HG02973 (cell line): ENCODE data around the gene RRP9.
"Not testable (repeated sequence)": the region's sequence is repeated elsewhere in the genome, so short reads cannot be mapped to it uniquely, and the experiment has no call there.

Experiments used
- ATAC-seq: cut with Tn5 transposase; IDR thresholded peaks from one replicate; pipeline ENCODE4 v1.9.1; 2021; ENCODE audit warnings: moderate library complexity; ENCODE audit not compliant: unreplicated experiment

RRP9 gene

DNA sequence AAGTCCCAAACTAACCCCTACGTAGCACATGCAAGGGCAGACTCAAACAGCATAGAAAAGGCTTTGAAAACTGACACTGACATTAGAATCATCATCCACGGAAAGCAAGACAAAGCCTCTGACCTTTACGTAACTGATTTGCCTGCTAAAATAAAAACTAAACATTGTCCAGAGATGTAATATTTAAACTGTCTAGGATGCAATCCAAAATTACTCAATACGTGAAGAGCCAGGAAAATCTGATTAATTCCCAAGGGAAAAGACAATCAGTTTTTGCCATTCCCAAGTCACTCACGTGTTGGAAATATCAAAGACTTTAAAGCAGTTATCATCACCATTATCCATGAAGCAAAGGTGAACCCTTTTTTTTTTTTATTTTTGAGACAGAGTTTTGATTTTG is 25.3 kb downstream of the RRP9 start:
- no peak for ATAC-seq

DNA sequence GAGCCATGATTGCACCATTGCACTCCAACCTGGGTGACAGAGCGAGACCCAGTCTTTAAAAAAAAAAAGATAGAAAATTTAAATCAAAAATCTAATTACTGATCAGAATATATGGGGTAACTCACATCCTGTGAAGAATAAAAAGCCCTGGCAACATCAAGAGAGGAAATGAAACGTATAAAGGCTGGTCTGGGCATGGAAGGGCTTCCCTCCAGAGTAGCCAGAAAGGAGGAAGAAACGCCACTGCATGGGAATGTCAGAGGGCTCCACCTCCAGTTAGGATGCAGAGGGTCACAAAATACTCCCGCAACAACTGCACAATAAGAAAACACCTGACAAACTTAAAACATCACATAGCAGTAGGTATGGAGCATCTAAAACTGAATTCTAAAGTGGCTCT is 33.7 kb downstream of the RRP9 start:
- ATAC-seq = no peak

DNA sequence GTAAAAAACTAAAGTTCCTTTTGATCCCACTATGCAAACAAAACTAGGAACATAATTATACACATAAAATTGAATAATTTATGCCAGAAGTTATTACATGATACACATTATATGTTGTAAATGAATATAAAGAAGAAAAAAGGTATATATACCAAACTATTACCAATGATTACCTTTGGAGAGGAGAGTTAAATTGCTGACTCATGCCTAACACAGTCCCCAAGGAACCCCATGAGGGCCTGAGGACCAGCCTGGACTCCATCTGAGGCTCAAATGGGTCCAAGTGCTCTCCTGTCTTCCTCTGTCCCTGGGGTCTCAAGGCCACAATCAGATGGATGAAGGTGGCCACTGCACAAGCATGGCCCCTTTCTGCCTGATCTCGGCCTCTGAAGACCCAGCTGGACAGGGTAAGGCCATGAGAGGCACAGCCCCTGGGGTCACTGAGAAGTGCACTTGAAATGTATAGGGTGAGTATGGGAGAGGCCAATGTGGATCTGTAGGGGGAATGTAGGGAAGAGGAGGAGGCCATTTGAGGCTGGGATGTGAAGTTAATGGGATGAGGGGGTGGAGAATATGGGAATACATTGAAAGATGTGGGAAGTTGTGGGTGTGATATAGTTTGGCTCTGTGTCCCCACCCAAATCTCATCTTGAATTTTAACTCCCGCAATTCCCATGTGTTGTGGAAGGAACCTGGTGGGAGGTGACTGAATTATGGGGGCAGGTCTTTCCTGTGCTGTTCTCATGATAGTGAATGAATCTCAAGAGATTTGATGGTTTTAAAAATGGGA is 37.5 kb downstream of the RRP9 start:
- ATAC-seq = no peak

DNA sequence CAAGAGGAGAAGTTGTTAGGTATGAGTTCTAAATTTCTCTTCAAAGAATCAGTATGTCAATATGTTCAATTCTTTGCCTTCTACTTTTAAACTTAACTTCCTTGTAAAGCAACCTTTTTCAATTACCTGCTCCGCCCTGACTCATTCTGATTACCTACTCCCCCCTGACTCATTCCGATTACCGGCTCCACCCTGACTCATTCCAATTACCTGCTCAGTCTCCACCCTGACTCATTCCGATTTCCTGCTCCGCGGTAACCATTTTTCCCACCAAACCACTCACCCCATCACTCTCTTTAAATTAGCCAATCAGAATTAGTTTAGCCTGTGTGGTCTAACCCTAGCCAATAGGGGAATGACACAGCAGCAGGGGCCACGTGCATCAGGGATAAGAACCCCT is 39.3 kb downstream of the RRP9 start:
- not testable (repeated sequence) for ATAC-seq

DNA sequence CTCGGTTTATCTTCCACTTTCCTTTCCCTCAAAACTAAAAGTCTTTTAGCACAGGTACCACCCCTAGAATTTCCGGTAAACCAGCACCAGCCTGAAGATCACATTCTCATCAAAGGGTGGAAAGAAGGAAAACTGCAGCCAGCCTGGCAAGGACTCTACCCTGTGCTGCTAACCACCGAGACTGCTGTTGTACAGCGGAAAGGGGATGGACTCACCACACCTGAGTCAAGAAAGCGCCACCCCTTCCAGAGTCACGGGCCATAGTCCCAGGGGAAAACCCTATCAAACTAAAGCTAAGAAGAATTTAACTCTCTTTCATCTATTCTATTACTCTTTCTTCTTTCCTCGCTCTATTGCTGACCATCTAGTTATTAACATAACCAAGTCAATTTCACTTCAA is 41.7 kb downstream of the RRP9 start:
- not testable (repeated sequence) for ATAC-seq

DNA sequence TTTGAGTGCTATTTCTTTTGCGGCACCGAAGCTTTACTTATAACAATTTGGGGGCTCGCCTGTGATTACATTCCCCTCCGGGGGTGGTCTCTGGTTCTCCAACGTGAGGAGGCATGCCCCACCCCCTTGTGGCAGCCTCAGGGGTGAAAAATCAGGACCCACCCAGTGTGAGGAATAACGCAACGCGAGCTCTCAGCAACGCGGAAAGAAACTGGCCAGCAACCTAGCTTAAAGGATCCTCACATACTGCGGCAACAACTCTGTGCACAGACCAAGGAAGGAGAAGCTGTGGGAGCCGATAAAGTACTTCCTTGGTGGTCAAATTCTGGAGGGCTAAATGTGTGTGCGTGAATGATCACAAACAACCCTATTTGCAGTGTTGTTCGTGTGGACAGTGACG is 44.3 kb downstream of the RRP9 start:
- no peak for ATAC-seq

DNA sequence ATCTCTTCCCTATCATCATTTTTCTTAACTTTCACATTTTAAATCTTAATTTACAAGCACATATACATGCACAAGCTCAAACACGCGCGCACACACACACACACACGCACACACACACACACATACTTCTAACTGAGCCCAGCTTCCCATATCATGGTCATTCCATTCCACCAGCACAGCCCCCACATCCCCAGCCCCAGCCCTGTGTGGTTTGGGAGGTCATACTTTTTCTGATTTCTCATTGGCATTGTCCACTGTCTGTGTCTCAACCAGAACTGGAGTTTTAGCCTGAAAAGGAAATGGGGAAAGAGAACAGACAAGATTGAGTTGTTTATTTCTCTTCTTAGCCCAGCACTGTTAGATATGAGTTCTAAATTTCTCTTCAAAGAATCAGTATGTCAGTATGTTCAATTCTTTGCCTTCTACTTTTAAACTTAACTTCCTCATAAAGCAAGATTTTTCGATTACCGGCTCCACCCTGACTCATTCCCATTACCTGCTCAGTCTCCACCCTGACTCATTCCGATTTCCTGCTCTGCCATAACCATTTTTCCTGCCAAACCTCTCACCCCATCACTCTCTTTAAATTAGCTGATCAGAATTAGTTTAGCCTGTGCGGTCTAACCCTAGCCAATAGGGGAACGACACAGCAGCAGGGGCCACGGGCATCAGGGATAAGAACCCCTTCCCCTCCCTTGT is 44.9 kb downstream of the RRP9 start:
- ATAC-seq = no peak

DNA sequence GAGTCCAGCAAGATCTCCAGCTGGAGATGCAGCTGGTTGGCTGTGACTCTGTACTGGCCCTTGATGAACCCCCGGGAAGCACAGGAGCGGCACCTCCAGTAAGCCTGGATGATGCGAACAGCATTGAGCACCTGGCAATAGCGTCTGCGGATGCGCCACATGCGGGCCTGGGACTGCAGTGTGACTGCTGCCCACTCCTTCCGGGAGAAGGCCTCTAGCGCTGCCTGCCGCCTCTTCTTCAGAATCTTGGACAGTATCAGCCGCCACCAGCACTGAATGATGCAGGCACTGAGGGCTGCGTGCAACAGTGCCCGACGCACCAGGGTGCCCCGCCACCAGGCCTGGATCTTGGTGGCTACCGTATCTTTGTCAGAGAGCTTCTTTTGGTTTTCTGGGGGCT is 46.8 kb downstream of the RRP9 start:
- ATAC-seq = no peak

DNA sequence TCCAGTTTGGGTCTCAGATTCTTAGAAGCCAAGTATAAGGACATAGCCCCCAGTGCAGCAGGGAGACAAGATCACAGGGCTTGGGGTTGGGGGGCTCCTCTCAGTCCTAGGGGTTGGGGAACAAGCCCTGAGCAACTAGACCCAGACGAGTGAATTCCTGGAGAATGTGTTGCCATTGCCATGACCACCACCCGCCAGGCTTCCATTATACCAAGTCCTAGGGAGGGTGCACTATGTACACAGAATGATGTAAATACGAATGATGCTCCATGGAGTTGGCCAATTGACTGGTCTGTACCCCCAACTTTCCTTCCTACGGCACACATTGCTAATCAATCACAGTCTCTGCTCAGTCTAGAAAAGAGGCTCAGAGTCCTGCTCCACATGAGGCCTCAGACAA is 47.3 kb downstream of the RRP9 start:
- no peak for ATAC-seq

DNA sequence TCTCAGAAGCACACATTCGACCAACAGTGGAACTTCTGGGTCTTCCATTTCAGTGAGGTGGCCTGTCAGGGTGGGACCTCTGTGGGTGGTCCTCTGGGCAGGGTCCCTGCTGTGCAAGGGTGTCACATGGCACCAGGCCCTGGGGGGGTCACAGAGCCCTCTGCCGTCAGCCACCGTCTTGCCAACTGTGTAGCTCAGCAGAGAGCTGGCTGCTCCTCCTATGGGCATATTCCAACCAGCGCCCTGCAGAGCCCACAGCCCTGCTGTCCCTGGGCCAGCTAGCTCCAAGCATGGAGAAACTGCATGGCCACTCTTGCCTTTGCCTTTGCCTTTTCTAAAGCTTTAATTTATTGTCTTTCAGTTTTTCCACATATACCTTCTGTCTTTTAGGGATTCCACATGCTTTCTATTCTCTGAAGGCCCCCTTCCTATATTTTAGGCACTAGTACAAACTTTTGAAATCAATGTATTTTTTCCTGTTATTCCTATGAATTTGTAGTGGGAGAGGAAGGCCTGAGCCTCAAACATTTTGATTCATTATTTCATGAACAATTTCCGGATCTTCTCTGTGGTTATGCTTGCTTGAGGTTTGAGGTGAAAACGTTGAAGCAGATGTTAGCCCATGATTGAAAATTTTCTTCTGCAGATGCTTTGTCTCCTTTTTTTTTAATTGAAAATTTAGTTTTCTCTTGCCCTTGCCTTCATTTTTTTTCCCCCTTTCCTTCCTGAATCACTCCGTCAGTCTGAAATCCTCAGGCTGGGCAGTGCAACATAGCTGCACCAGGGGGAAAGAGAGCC is 50.3 kb downstream of the RRP9 start:
- ATAC-seq = no peak

DNA sequence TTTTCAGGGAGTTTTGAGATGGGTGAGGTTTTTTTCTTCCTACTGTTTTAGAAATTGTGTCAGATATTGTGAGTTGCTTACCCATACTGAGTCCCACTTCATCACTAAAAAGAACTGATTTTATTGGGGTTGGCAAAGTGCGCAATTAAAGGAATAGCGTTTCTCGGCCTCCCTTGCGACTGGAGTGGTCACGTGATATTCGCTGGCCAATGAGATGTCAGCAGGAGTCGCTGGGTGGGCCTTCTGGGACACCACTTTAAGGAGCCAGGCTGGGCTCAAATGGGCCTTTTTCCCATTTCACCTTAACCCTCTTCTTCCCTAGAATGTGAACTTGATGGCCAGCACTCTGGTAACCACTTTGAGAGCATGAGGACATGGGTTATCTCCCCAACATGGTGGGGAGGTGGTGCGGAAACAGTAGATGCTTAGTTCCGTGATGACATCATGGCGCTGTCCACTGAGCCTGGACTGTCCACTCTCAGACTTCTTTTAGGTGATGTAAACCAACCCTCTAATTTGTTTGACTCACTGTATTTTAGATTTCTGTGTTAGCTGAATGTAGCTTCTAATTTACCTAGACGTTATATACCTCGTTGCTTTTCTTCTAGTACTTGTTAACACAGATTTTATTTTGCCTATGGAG is 53.1 kb downstream of the RRP9 start:
- no peak for ATAC-seq

DNA sequence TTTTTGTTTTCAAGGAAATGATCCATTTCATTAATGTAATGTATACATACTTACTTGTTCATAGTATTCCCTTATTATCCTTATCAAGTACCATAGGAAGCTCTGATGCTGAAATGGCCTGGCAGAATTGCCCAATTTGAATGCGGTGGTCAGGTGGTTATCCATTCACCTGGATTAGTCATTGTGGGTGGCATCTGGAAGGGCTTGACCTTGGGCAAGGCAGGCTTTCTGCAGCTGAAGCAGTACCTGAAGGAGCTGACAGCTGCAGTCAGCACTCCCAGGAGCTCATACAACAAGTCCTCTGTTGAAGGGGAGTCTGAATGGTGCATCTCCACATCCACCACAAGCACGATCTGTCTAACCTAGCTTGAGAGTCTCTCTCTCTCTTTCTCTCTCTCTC is 54.1 kb downstream of the RRP9 start:
- ATAC-seq = no peak

DNA sequence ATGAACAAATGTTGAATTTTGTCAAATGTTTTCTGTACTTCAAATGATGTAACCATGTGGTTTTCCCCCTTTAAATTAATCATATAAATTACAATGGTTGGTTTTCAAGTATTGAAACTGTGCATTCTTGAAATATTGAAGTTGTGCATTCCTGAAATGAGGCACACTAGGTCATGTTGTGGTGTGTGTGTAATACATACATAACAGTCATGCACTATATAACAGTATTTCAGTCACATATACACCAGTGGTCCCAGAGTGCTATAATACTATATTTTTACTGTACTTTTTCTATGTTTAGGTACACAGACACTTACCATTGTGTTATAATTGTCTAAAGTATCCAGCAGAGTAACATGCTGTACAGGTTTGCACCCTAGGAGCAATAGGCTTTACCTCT is 55.3 kb downstream of the RRP9 start:
- ATAC-seq = no peak
